Suprapubic skin (tissue), 3 donors: ENCODE data around the gene NAALADL2.

ENCODE experiments used
- CTCF ChIP-seq, 2 donors: fragments of 200-600 bp in 1 of 2; fragments of 450-650 bp in 1 of 2; sonication (generic) in 1 of 2; IDR thresholded peaks; one replicate each; pipeline ENCODE4 v1.5.1; 2016 to 2019; ENCODE audit warnings: antibody characterized with exemption in 2 of 2, mild to moderate bottlenecking in 1 of 2, moderate library complexity in 1 of 2
- EP300 ChIP-seq: sonication (generic); formaldehyde crosslinking; IDR thresholded peaks from one replicate; pipeline ENCODE4 v1.6.1; 2017; ENCODE audit warnings: antibody characterized with exemption

DNA sequence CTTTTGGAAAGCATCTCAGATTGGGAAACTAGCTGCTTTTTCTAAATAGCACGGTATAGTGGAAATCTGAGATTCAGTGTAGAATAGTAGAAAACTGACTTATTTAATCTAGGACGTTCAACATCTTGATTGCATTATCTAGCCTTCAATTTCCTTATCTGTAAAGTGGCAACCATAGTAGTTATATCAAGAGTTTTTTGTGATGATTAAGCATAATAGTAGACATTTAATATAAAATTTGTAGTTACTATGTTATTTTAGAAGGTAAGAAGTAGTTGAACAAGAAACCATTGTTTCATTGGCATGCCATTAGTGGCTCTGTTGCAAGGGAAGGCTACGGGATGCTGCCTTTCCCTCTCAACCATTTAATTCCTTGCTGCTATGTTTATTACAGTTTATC, 367.3 kb downstream of the NAALADL2 start:
- no peak for TF ChIP-seq CTCF (IDR thresholded peaks at IDR 0.05)
- TF ChIP-seq EP300, result no peak
